GOT3 (cell line): ENCODE measurements around the gene AGAP1.
"Not testable (repeated sequence)": the region's sequence is repeated elsewhere in the genome, so short reads cannot be mapped to it uniquely, and the experiment has no call there.

Experiments
- DNase-seq: peaks from one replicate; lab custom pipeline; 2025; ENCODE audit warnings: mixed read lengths; lab: John Stamatoyannopoulos, UW

The AGAP1 gene

DNA sequence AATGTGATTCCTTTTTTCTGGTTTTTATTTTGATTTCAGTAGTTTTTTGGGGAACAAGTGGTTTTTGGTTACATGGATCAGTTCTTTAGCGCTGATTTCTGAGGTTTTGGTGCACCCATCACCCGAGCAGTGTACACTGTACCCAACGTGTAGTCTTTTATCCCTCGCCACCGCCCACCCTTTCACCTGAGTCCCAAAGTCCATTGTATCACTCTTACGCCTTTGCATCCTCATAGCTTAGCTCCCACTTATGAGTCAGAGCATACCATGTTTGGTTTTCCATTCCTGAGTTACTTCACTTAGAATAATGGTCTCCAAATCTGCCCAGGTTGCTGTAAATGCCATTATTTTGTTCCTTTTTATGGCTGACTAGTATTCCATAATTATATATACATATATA, 453.2 kb downstream of the AGAP1 start:
- not testable (repeated sequence) for DNase-seq

GRCh38 chr2:235949567-235950472, 456.0 kb downstream of the AGAP1 start:
- no peak for DNase-seq

DNA sequence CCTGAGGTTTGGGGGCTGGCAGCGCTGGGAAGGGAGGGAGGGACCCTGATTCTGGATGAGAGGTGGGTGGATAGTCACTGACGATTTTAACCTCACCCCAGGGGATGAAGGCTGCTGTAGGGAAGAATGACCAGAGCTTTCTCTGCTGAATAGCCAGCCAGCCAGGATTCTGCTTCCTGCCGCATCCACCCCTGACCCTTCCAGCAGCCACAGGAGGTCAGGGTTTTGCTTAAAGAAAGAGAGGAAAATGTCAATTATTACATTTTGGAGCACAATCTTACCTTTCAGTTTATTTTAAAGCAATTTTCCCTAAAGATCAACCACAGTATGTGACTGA, 456.6 kb downstream of the AGAP1 start:
- no peak for DNase-seq

DNA sequence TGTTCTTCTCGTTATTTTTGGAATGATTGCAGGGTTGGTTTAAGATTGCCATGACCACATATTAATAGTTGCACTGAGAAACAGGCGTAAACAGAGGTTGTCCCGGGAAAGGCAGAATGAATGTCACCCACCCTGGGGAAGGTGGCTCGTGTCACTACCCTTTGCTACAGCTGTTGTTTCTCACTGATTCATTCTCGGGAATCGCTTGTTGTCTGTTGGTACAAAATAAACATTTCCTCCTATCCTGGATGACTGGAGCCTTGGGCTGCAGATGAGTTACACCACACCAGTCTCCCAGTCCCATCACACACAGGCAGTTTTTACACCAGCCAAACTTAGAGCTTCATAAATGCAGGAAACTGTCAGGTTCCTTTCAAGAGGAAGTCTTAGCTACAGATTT, 457.6 kb downstream of the AGAP1 start:
- DNase-seq, result no peak

- no peak for DNase-seq
These were observed 458.1 kb downstream of the AGAP1 start for GRCh38 chr2:235951982-235952381.

DNA sequence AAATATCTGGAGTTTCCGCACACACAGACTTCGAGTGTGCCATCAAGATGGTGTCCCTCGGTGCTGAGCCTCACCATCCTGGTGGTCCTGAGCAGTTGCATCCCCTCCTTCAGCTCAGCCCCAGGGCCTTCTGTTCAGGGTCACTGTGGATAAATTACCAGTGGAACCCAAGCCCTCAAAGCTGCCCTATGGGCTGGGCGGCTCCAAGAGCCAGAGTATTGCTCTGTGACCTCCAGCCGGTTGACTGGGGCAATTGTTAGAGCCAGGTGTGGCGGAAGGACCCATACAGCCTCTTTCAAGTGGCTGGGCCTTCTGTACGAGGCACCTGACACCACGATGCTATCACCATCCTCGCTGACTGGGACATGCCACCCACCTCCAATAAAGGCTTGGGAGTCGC, 458.9 kb downstream of the AGAP1 start:
- DNase-seq, result no peak

DNA sequence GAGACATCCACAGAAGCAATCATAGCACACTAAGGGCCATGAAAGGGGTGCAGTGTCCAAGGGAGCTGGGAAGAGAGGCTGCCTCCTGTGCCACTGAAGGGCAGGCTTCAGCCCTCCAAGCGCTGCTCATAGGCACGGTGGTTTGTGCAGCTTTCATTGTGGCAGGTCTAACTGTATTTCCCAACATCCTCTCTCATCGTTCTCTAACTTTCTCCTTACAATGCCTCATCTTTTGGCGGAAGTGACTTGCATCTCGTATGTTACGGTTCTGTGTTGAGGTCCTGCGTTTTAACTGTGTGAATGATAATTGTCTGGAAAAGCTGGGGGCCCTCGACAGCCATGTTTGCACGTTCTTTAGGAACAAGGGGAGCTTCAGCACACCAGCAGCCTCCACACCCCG, 460.4 kb downstream of the AGAP1 start:
- DNase-seq, result no peak

DNA sequence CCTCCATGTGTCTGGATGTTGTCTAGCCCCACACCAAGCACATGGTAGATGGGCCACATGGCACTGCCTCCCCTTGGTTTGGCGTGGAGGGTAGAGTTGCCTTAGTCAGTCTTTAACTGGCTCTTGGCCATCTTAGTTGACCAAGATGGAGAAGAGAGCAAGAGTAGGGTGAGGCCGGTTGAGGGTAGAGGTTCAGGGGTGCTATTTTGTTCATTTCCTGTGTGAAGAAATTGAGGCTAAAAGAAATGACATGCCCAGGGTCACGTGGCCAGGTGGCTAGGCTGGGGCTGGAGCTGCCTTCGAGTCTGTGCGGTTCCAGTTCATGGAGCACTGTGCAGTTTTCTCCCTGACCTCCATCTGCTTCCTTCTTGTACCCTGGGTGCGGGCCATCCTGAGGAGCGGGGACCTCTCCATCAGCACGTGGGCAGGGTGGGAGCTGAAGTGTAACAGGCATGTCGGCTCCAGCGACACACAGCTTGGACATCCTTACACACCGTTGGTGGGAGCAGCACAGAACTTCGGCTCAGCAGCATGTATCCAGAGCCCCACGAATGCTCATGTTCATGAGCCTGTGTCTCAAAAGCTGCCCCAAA, 461.1 kb downstream of the AGAP1 start:
- no peak for DNase-seq

DNA sequence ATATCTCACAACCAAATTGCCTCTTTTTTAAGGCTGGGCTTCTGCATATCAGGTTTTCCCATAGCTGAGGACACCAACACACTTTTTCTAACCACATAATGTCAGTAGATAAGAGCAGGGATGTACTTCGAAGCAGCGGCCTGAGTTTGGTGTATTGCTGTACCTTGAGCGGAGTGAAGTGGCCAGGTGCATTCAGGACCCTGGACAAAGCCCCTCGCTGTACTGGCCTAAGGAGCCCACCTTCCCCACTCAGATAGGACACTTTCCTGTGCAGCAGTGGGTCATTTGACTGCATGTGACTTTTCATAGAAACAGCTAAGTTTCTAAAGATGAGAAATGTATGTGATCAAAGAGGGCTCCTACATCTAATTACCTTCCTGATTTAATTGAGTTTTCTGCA, 461.8 kb downstream of the AGAP1 start:
- DNase-seq, result no peak

- DNase-seq, result no peak
These were observed 462.6 kb downstream of the AGAP1 start for GRCh38 chr2:235956281-235956970.

GRCh38 chr2:235957251-235957650, 463.4 kb downstream of the AGAP1 start:
- DNase-seq, result no peak

- no peak for DNase-seq
These were observed 464.5 kb downstream of the AGAP1 start for GRCh38 chr2:235958221-235958930.

- DNase-seq, result no peak
These were observed 465.1 kb downstream of the AGAP1 start for GRCh38 chr2:235958931-235959410.

GRCh38 chr2:235960011-235960715, 466.3 kb downstream of the AGAP1 start:
- DNase-seq, result no peak

- no peak for DNase-seq
These were observed 467.1 kb downstream of the AGAP1 start for GRCh38 chr2:235960716-235961640.

DNA sequence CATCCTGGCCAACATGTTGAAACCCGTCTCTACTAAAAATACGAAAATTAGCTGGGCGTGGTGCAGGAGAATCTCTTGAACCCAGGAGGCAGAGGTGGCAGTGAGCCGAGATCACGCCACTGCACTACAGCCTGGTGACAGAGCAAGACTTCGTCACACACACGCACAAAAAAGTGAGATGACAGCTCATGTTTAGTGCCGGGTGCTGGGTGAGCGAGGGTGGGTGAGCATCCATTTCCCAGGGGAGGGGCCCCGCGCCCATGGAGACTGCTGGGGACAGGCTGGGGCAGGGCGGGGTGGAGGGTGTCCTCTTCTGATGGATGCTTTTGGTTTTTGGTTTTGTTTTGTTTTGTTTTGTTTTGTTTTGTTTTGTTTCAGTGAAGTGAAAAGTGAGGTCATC, 467.9 kb downstream of the AGAP1 start:
- no peak for DNase-seq

DNA sequence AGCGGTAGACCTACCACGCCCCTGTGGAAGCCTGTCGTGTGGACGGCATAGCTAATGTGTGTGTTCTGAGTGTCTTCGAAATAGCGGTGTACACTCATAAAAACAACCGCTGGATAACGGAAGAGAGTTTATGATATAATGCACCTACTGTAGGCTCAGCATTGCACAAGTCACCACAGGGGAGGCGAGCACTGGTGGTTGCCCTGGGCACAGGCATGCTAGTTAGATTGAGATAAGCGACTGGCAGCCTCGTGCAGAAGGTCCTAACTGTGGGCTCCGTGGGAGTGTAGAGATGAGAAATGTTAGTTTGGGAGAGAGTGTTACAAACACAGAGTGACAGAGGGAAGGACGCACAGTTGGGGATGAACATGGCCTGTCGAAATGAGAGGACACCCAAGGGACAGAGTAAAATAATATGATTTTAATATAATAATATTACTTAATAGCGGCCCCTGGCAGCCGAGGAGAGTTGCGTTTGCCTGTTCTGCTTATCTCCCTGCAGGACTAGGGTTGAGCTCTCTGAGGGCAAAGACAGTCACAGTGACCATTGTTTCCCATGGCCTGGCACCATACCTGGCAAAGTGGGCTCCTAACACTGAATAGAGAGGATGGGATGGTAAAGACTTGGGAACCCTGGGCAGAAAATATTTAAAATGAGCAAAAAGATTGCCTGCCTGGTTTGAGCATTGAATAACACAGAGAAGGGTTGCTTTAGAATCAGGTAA, 470.2 kb downstream of the AGAP1 start:
- no peak for DNase-seq

GRCh38 chr2:235964787-235965390, 471.0 kb downstream of the AGAP1 start:
- DNase-seq, result no peak

DNA sequence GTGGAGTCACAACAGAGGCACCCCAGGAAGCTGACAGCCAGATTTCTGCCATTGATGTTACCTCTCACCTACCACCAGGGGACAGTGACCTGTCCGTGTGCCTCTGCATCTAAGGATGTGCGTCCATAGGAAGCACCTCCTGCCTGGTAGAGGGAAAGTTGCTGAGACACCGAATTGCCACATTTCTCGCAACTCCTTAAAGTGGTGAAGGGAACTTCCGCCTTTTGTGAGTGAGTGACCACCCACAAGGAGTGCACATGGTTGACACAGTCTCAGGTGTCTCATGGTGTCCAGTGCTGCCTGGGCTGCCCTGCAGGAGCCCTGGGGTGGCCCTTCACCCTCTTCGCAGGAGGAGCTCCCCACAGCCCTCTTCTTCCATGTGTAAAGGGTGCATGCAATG, 472.6 kb downstream of the AGAP1 start:
- DNase-seq, result no peak
